CD8-positive, alpha-beta memory T cell (primary cell): ENCODE measurements around the gene MGAT2. TPM values are rescaled to one million over a fixed set of nuclear protein-coding genes. Genes with fewer than 3 reads are reported as not detected.
"Not testable (repeated sequence)": the region's sequence is repeated elsewhere in the genome, so short reads cannot be mapped to it uniquely, and the experiment has no call there.

ENCODE experiments used
- CTCF ChIA-PET: fragments of 350-600 bp; sonication (Branson Sonifier 250); formaldehyde crosslinking; loops from one replicate; lab custom pipeline; 2021; ENCODE audit warnings: antibody characterized with exemption; lab: Charles Lee
- POLR2A ChIA-PET: fragments of 350-600 bp; sonication (Branson Sonifier 250); formaldehyde crosslinking; loops from one replicate; lab custom pipeline; 2021; ENCODE audit warnings: antibody characterized with exemption; lab: Charles Lee
- DNase-seq, 5 donors: peaks; one replicate each; pipeline versions ENCODE4 v3.0.0 to v3.0.0-alpha.2; 2020 to 2022; ENCODE audit warnings: mixed read lengths in 1 of 5
- H3K27ac ChIP-seq: one replicate; pipeline ENCODE4 v1.7.0; 2013; ENCODE audit warnings: low read depth, mild to moderate bottlenecking, low read length, moderate library complexity
- H3K27me3 ChIP-seq: 2 replicates; pipeline ENCODE4 v1.7.0; 2013; ENCODE audit warnings: low read length, mild to moderate bottlenecking; ENCODE audit not compliant: insufficient read depth, poor library complexity, severe bottlenecking
- H3K36me3 ChIP-seq: 2 replicates; pipeline ENCODE4 v1.7.0; 2013; ENCODE audit warnings: mild to moderate bottlenecking, low read length, moderate library complexity; ENCODE audit not compliant: insufficient read depth
- H3K4me1 ChIP-seq: 2 replicates; pipeline ENCODE4 v1.7.0; 2013; ENCODE audit warnings: mild to moderate bottlenecking, low read length, moderate library complexity; ENCODE audit not compliant: insufficient read depth
- H3K4me3 ChIP-seq: 2 replicates; pipeline ENCODE4 v1.7.0; 2013; ENCODE audit warnings: mild to moderate bottlenecking, low read length
- H3K9me3 ChIP-seq: 2 replicates; pipeline ENCODE4 v1.7.0; 2013; ENCODE audit warnings: mild to moderate bottlenecking, low read length
- H3K27ac Mint-ChIP-seq, 8 donors: one replicate each; pipeline ENCODE4 v1.8.0; 2020 to 2021; ENCODE audit warnings: mixed read lengths in 8 of 8, mild to moderate bottlenecking in 6 of 8, inconsistent platforms in 3 of 8, moderate library complexity in 3 of 8
- H3K27me3 Mint-ChIP-seq, 2 donors: one replicate each; pipeline ENCODE4 v1.8.0; 2020 to 2021; ENCODE audit warnings: mixed read lengths in 2 of 2, mild to moderate bottlenecking in 1 of 2, moderate library complexity in 1 of 2
- H3K36me3 Mint-ChIP-seq, 3 donors: one replicate each; pipeline ENCODE4 v1.8.0; 2020 to 2021; ENCODE audit warnings: mixed read lengths in 3 of 3, inconsistent platforms in 1 of 3, mild to moderate bottlenecking in 1 of 3
- H3K4me1 Mint-ChIP-seq, 3 donors: one replicate each; pipeline ENCODE4 v1.8.0; 2020 to 2021; ENCODE audit warnings: mixed read lengths in 3 of 3, inconsistent platforms in 1 of 3, mild to moderate bottlenecking in 1 of 3
- H3K4me3 Mint-ChIP-seq, 7 donors: one replicate each; pipeline ENCODE4 v1.8.0; 2020 to 2021; ENCODE audit warnings: mixed read lengths in 7 of 7, mild to moderate bottlenecking in 6 of 7, moderate library complexity in 4 of 7, inconsistent platforms in 2 of 7
- H3K9me3 Mint-ChIP-seq, 5 donors: one replicate each; pipeline ENCODE4 v1.8.0; 2020 to 2022; ENCODE audit warnings: mixed read lengths in 5 of 5, mild to moderate bottlenecking in 3 of 5, moderate library complexity in 2 of 5, inconsistent platforms in 1 of 5
- polyA plus RNA-seq: library from polyadenylated mRNA; unstranded; fragments of 300-500 nt; fragmentation: Illumina TruSeq; gene quantifications from one replicate; pipeline ENCODE4 v1.2.3, GENCODE V29; 2021
- total RNA-seq, 2 experiments: library from RNA; stranded (reverse); gene quantifications; one replicate each; pipeline ENCODE4 v1.2.3, GENCODE V29; 2021

Gene MGAT2
- total and polyA plus RNA-seq, 3 experiments from 2014 or later: 49.1 to 60.2 (median 57.7) TPM

DNA sequence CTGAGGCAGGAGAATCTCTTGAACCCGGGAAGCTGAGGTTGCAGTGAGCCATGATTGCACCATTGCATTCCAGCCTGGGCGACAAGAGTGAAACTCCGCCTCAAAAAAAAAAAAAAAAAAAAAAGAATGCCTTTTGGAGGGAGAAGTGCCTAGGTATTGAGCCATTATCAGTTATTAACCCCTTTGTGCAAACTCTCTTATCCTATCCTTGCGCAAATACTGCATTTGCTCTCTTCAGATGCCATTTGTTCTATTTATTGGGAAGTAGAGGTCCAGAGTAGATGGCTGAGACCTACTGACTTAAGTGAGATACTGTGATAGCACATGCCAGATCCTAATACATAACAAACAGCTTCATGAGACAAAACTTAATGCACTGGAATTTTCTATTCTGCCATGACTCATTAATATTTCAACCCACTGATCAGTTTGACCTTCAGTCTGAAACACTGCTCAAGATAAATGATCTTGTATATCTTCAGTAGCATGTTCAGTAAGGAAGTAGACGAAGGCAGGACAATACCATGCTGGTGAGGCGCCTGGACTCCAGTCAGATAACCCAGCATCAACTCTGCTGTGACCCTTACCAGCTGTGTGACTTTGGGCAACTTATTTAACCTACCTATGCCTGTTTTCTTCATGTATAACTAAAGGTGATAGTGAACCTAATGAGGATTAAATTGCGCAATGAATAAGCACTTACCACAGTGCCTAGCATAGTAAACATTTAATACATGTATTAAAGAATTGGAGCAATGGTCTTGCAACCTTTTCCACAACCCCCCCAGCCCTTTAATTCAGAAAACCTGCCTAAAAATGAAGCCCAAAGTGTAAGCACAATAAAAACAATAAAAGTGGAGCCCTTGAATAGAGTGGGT lies 20.2 kb downstream of the MGAT2 start:
- DNase-seq: no peak
- Mint-ChIP-seq H3K27me3 (no peaks in the 10 kb centered on the region), H3K4me1 (peaks cover 54 to 70% (median 67%) of the 10 kb centered on the region in 3 donors), H3K9me3 (no peaks in the 10 kb centered on the region), H3K36me3 (peaks cover 0 to 39% (median 11%) of the 10 kb centered on the region in 3 donors), H3K27ac (peak overlapping the region; percentile 46 to 92 (median 66)), H3K4me3 (no peak overlapping the region)
- no peak overlapping the region for H3K4me3 ChIP-seq
- ChIA-PET CTCF (no interaction called here), POLR2A (no interaction called here)
- H3K9me3 ChIP-seq: no peaks in the 10 kb centered on the region
- no peak overlapping the region for H3K27ac ChIP-seq
- H3K27me3 ChIP-seq: no peaks in the 10 kb centered on the region
- H3K36me3 ChIP-seq: no peaks in the 10 kb centered on the region
- peaks cover 21% of the 10 kb centered on the region for H3K4me1 ChIP-seq

DNA sequence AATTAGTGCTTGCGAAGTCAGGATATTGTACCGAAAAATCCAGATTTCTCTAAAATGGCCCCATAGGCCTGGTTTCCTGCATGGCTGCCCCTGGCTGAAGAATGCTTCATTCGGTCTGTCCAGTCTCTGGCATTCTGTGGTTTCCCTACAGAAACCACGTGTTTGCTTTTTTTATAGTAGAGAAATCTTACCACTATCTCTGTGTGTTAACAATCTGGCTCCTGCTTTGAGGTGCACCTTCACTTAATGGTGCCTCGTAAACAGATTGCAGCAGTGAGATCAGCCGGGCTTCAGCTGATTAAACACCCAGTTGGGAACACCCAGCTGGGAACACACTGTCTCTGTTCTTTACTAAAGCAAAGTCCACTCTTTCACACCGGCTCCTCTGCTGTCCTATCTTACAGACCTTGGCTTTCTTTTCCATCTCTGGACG lies 21.1 kb downstream of the MGAT2 start:
- peaks cover 0 to 37% (median 11%) of the 10 kb centered on the region in 3 donors for H3K36me3 Mint-ChIP-seq
- Histone ChIP-seq H3K4me3 (no peak overlapping the region), H3K27me3 (no peaks in the 10 kb centered on the region), H3K4me1 (peaks cover 12% of the 10 kb centered on the region), H3K36me3 (no peaks in the 10 kb centered on the region), H3K9me3 (no peaks in the 10 kb centered on the region), H3K27ac (no peak overlapping the region)
- H3K4me1 Mint-ChIP-seq: peaks cover 49 to 63% (median 62%) of the 10 kb centered on the region in 3 donors
- POLR2A ChIA-PET: no interaction called here
- H3K9me3 Mint-ChIP-seq: no peaks in the 10 kb centered on the region
- CTCF ChIA-PET: no interaction called here
- no peaks in the 10 kb centered on the region for H3K27me3 Mint-ChIP-seq
- no peak for DNase-seq
- peak overlapping the region; percentile 24 to 91 (median 55) for H3K27ac Mint-ChIP-seq
- peak overlapping the region in 3 of 7 donors; percentile 1 to 32 (median 9) for H3K4me3 Mint-ChIP-seq

DNA sequence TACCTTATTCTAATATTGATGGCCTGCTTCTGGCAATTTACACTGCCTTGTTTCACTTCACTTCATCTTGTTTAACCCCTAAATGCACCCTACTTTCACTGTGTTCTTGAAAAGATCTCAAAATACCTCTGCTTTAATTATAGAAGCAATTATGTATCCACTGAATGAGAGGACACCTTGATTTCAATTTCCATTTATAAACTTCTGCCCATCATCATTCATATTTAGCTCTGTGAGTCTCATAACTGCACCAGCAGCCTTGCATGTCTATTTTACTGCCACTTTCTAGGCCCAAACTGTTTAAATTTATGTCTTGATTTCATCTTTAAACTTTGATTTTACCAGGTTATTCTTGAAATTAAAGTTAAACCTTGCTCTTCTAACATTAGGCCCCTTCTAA lies 21.6 kb downstream of the MGAT2 start:
- Histone ChIP-seq H3K27me3 (no peaks in the 10 kb centered on the region), H3K27ac (no peak overlapping the region), H3K9me3 (no peaks in the 10 kb centered on the region), H3K4me1 (peaks cover 10% of the 10 kb centered on the region), H3K36me3 (no peaks in the 10 kb centered on the region), H3K4me3 (no peak overlapping the region)
- peak overlapping the region; percentile 24 to 91 (median 55) for H3K27ac Mint-ChIP-seq
- ChIA-PET POLR2A (no interaction called here), CTCF (no interaction called here)
- H3K27me3 Mint-ChIP-seq: no peaks in the 10 kb centered on the region
- peak overlapping the region in 4 of 7 donors; percentile 1 to 79 (median 6) for H3K4me3 Mint-ChIP-seq
- peaks cover 49 to 63% (median 62%) of the 10 kb centered on the region in 3 donors for H3K4me1 Mint-ChIP-seq
- peaks cover 0 to 38% (median 8%) of the 10 kb centered on the region in 3 donors for H3K36me3 Mint-ChIP-seq
- H3K9me3 Mint-ChIP-seq: no peaks in the 10 kb centered on the region
- DNase-seq: no peak

DNA sequence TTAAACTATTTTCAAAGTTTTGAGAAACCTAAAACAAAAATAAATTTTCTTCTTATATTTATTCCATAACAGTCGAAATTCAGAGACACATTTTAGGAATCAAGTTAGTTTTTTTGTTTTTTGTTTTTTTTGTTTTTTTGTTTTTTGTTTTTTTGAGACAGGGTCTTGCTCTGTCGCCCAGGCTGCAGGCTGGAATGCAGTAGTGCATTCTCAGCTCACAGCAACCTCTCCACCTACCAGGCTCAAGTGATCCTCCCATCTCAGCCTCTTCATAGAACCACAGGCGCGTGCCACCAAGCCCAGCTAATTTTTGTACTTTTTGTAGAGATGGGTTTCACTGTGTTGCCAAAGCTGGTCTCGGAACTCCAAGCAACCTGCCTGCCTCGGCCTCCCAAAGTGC lies 32.9 kb downstream of the MGAT2 start:
- DNase-seq: no peak
- Histone ChIP-seq H3K4me3 (no peak overlapping the region), H3K4me1 (no peaks in the 10 kb centered on the region), H3K9me3 (no peaks in the 10 kb centered on the region), H3K27ac (no peak overlapping the region), H3K27me3 (no peaks in the 10 kb centered on the region), H3K36me3 (no peaks in the 10 kb centered on the region)
- Mint-ChIP-seq H3K4me3 (no peak overlapping the region), H3K9me3 (no peaks in the 10 kb centered on the region), H3K4me1 (peaks cover 6 to 9% (median 8%) of the 10 kb centered on the region in 3 donors), H3K27me3 (peaks cover 0 to 1% of the 10 kb centered on the region in 2 donors), H3K27ac (peak overlapping the region in 1 of 8 donors; percentile 38), H3K36me3 (peaks cover 0 to 3% (median 3%) of the 10 kb centered on the region in 3 donors)
- ChIA-PET POLR2A (no interaction called here), CTCF (no interaction called here)

DNA sequence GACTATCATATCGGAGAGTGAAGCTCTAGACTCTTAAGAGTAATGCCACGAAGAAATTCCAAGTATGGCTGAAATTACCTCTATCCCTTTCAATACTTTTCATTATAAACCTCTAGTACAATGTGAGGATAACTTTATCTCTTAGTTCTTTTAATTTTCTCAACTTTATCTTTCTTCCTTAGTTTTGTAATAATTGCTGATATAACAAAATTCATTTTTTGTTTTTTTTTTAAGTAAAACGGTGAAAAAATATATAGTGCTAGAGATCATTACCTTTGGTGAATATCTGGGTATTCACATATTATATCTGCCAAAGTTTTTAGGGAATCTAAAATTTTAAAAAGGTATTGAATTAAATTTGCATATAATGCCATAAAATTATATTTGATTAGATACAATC lies 33.9 kb downstream of the MGAT2 start:
- Histone ChIP-seq H3K27ac (no peak overlapping the region), H3K9me3 (no peaks in the 10 kb centered on the region), H3K27me3 (no peaks in the 10 kb centered on the region), H3K4me3 (no peak overlapping the region), H3K36me3 (no peaks in the 10 kb centered on the region), H3K4me1 (no peaks in the 10 kb centered on the region)
- Mint-ChIP-seq H3K27ac (no peak overlapping the region), H3K4me1 (peaks cover 6 to 9% (median 8%) of the 10 kb centered on the region in 3 donors), H3K27me3 (peaks cover 0 to 1% of the 10 kb centered on the region in 2 donors), H3K36me3 (peaks cover 0 to 3% (median 3%) of the 10 kb centered on the region in 3 donors), H3K4me3 (no peak overlapping the region), H3K9me3 (no peaks in the 10 kb centered on the region)
- POLR2A ChIA-PET: no interaction called here
- CTCF ChIA-PET: no interaction called here
- DNase-seq: no peak

DNA sequence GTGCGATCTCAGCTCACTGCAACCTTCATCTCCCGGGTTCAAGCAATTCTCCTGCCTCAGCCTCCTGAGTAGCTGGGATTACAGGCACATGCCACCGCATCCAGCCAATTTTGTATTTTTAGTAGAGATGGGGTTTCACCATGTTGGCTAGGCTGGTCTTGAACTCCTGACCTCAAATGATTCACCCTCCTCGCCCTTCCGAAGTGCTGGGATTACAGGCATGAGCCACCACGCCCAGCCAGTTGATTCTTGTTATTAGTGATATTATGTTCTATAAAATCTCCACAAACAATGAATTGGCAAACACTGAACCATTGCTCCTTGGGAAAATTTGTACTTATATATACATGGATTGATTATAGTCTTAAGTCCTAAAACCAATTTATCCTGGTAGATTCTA lies 36.9 kb downstream of the MGAT2 start:
- H3K9me3 Mint-ChIP-seq, POLR2A ChIA-PET, H3K36me3 Mint-ChIP-seq, H3K27me3 ChIP-seq, H3K4me3 ChIP-seq, H3K36me3 ChIP-seq, H3K4me1 ChIP-seq, H3K27ac ChIP-seq, H3K27ac Mint-ChIP-seq, CTCF ChIA-PET, H3K4me1 Mint-ChIP-seq, H3K27me3 Mint-ChIP-seq, DNase-seq, H3K9me3 ChIP-seq, H3K4me3 Mint-ChIP-seq: not testable (repeated sequence)

DNA sequence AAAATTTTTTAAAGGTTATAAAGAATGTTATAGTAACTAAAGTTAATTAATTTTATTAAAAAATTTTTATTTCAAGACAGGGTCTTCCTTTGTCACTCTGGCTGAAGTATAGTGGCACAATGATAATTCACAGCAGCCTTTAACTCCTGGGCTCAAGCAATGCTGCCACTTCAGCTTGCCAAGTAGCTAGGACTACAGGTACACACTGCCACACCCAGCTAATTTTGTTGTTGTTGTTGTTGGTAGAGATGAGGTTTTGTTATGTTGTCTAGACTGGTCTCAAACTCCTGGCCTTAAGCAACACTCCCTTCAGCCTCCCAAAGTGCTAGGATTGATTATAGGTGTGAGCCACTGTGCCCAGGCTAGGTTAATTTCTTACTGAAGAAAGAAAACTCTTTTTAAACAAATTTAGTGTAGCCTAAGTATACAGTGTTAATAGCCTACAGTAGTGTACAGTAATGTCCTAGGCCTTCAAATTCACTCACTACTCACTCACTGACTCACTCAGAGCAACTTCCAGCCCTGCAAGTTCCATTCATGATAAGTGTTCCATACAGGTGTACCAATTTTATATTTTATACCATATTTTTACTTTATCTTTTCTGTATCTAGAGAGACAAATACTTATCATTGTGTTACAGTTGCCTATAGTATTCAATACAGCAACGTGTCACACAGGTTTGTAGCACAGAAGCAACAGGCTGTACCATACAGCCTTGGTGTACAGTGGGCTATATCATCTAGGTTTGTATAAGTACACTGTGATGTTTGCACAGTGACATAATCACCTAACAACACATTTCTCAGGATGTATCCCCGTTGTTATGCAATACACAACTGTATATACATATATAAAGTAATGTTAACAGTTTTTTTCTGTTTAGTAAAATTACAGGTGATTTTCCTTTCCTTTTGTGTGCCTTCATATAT lies 39.2 kb downstream of the MGAT2 start:
- H3K9me3 Mint-ChIP-seq: no peaks in the 10 kb centered on the region
- H3K9me3 ChIP-seq: no peaks in the 10 kb centered on the region
- H3K27me3 Mint-ChIP-seq: no peaks in the 10 kb centered on the region
- H3K27ac ChIP-seq: no peak overlapping the region
- no peaks in the 10 kb centered on the region for H3K36me3 ChIP-seq
- H3K4me1 Mint-ChIP-seq: peaks cover 0 to 3% (median 3%) of the 10 kb centered on the region in 3 donors
- H3K27ac Mint-ChIP-seq: peak overlapping the region in 1 of 8 donors; percentile 54
- CTCF ChIA-PET: interaction anchor here (0.8 to 1.5 kb wide), 2 partner anchors 9 to 109 kb away, joined by 3 read pairs; no protein-coding TSS in a partner anchor
- no peaks in the 10 kb centered on the region for H3K27me3 ChIP-seq
- POLR2A ChIA-PET: no interaction called here
- H3K4me3 Mint-ChIP-seq: no peak overlapping the region
- no peak for DNase-seq
- no peaks in the 10 kb centered on the region for H3K4me1 ChIP-seq
- no peak overlapping the region for H3K4me3 ChIP-seq
- H3K36me3 Mint-ChIP-seq: no peaks in the 10 kb centered on the region
